GM10248 (cell line): ENCODE results near the gene CBFA2T3.

ENCODE experiments used
- CTCF ChIA-PET: fragments of 300-600 bp; sonication (Branson Sonifier 250); formaldehyde crosslinking; extraction: SDS; loops from one replicate; lab custom pipeline; 2021; ENCODE audit warnings: antibody characterized with exemption; lab: Yijun Ruan, JAX
- POLR2A ChIA-PET: fragments of 350-650 bp; sonication (Branson Sonifier 250); formaldehyde crosslinking; extraction: SDS; loops from one replicate; lab custom pipeline; 2020; ENCODE audit warnings: antibody characterized with exemption; lab: Yijun Ruan, JAX
- DNase-seq: peaks from one replicate; pipeline ENCODE4 v3.0.0; 2012; ENCODE audit errors: extremely low spot score
- TF ChIP-seq, protein P1 (sequence below): IDR thresholded peaks from 2 replicates; pipeline ENCODE4 v1.5.1; 2012; ENCODE audit warnings: mild to moderate bottlenecking, low read depth; ENCODE audit errors: extremely low read depth, missing control alignments, control extremely low read depth

CBFA2T3 gene

GRCh38 chr16:89001117-89002027 is 24.4 kb upstream of the CBFA2T3 start:
- ChIA-PET CTCF (no interaction called here), POLR2A (interaction anchor here (0.6 kb wide), 1 partner anchor 628 kb away, joined by 4 read pairs; no protein-coding TSS in a partner anchor)
- no peak for DNase-seq

DNA sequence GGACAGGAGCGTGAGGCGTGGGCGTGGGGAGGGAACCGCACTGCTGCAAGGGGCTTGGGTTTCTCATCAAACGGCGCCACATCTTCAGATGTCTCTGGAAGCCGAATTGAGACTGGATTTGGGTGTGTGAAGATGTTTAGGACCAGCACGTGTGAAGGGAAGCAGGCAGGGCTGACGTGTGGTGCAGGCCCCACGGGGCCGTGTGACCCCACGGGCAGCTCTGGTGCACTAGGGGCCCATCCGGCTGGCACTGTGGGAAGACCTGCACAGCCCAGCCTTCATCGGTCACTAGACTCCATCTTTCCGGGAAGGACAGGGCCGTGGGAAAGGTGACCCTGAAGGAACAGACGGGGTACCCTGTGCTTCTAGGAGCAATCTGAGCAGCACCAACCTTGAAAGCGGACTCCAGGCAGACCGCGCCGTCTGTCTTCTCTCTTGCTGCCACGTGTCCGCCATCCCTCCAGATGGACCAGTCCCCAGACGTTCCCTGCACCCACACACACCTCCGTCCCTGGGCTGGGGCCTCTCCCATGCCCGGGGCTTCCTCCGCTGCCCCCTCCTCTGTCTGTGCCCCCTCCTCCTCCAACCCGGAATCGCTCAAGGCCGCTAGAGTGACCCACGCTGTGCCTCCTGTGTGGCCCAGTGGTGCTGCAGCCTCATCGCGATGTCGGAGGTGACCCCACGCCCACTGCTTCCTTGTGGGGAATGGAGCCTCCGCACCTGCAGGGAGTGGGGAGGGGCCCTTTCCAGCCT is 23.4 kb upstream of the CBFA2T3 start:
- DNase-seq, result no peak
- TF ChIP-seq, protein P1, sequence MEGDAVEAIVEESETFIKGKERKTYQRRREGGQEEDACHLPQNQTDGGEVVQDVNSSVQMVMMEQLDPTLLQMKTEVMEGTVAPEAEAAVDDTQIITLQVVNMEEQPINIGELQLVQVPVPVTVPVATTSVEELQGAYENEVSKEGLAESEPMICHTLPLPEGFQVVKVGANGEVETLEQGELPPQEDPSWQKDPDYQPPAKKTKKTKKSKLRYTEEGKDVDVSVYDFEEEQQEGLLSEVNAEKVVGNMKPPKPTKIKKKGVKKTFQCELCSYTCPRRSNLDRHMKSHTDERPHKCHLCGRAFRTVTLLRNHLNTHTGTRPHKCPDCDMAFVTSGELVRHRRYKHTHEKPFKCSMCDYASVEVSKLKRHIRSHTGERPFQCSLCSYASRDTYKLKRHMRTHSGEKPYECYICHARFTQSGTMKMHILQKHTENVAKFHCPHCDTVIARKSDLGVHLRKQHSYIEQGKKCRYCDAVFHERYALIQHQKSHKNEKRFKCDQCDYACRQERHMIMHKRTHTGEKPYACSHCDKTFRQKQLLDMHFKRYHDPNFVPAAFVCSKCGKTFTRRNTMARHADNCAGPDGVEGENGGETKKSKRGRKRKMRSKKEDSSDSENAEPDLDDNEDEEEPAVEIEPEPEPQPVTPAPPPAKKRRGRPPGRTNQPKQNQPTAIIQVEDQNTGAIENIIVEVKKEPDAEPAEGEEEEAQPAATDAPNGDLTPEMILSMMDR, result no peak
- CTCF ChIA-PET, result no interaction called here
- POLR2A ChIA-PET, result no interaction called here

More at GRCh38 chr16:89001117-89002027, 24.4 kb upstream of the CBFA2T3 start:
- TF ChIP-seq, protein P1, result no peak

DNA sequence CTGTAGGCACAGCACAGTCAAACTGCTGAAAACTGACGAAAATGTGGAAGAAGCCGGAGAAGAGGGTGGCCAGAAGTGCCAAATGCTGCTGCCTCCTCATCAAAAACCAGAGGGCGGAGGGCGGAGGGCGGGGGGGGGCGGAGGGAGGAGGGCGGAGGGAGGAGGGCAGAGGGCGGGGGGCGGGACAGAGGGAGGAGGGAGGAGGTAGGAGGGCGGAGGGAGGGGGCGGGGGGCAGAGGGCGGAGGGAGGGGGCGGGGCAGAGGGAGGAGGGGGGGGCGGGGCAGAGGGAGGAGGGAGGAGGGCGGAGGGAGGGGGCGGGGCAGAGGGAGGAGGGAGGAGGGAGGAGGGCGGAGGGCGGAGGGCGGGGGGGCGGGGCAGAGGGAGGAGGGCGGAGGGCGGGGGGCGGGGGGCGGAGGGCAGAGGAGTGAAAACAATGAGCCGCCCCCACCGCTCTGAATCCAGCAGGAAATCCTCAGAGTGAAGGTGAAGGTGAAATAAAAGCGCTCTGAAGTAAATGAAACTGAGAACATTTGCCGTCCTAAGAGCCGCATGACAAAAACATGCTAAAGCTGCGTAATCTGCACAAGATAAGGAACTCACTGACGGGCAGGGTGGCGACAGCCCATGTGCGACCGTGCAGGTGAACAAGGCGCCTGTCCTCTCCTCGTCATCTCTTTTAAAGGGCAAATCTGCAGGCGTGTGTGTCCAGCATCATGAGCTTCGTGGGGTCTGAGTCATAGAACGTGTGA is 22.6 kb upstream of the CBFA2T3 start:
- DNase-seq, result no peak
- ChIA-PET POLR2A (no interaction called here), CTCF (no interaction called here)
- TF ChIP-seq, protein P1, result no peak

GRCh38 chr16:88995746-88996535 is 18.9 kb upstream of the CBFA2T3 start:
- ChIA-PET POLR2A (no interaction called here), CTCF (interaction anchor here (1.4 kb wide), 1 partner anchor 11 kb away, joined by 3 read pairs; no protein-coding TSS in a partner anchor)
- TF ChIP-seq, protein P1, result no peak
- DNase-seq, result no peak

GRCh38 chr16:88995194-88995593 is 18.2 kb upstream of the CBFA2T3 start:
- CTCF ChIA-PET, result no interaction called here
- POLR2A ChIA-PET, result no interaction called here
- no peak for DNase-seq
- TF ChIP-seq, protein P1, result no peak

DNA sequence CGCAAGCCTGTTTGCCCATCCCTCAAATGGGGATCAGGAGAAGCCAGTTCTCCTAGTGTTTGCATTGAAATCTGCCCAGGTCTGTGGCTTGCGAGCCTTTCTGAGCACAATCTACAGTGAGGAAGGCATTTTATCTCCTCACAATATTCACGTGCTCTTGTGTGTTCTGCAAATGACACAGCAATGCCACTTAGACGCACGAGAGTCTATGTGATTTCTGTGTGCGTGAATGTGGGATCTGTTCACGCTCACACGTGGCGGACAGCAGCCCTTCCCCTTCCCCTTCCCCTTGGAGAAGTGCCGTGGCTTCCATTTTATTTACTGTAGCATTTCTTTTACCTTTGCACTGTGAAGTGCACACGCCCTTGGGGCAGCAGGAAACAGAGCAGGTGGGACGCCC is 17.7 kb upstream of the CBFA2T3 start:
- CTCF ChIA-PET, result no interaction called here
- TF ChIP-seq, protein P1, result no peak
- POLR2A ChIA-PET, result no interaction called here

More for the DNA sequence above, 17.7 kb upstream of the CBFA2T3 start:
- no peak for DNase-seq
